Dendritic cell treated with granulocyte-macrophage colony-stimulating factor and Interleukin-4, amounts not matched to agents 40 ng/mL and 50 ng/mL, for 4 days (primary cell): Measurements from ENCODE around the gene PCDHA8.
"Not testable (repeated sequence)": the region's sequence is repeated elsewhere in the genome, so short reads cannot be mapped to it uniquely, and the experiment has no call there.

Experiments used
- H3K27ac Mint-ChIP-seq: one replicate; pipeline ENCODE4 v1.8.0; 2022; ENCODE audit warnings: mild to moderate bottlenecking, mixed read lengths
- H3K27me3 Mint-ChIP-seq: one replicate; pipeline ENCODE4 v1.8.0; 2022; ENCODE audit warnings: mild to moderate bottlenecking, mixed read lengths
- H3K36me3 Mint-ChIP-seq: one replicate; pipeline ENCODE4 v1.8.0; 2022; ENCODE audit warnings: low read depth, mixed read lengths
- H3K4me1 Mint-ChIP-seq: one replicate; pipeline ENCODE4 v1.8.0; 2022; ENCODE audit warnings: low read depth, mixed read lengths
- H3K4me3 Mint-ChIP-seq: one replicate; pipeline ENCODE4 v1.8.0; 2022; ENCODE audit warnings: mild to moderate bottlenecking, moderate library complexity, mixed read lengths
- H3K9me3 Mint-ChIP-seq: one replicate; pipeline ENCODE4 v1.8.0; 2022; ENCODE audit warnings: mixed read lengths
- intact Hi-C: fragments of 100-400 bp; cut with micrococcal nuclease; formaldehyde crosslinking; loops from one replicate; pipeline ENCODE4 v1.15.0; 2022

The PCDHA8 gene

DNA sequence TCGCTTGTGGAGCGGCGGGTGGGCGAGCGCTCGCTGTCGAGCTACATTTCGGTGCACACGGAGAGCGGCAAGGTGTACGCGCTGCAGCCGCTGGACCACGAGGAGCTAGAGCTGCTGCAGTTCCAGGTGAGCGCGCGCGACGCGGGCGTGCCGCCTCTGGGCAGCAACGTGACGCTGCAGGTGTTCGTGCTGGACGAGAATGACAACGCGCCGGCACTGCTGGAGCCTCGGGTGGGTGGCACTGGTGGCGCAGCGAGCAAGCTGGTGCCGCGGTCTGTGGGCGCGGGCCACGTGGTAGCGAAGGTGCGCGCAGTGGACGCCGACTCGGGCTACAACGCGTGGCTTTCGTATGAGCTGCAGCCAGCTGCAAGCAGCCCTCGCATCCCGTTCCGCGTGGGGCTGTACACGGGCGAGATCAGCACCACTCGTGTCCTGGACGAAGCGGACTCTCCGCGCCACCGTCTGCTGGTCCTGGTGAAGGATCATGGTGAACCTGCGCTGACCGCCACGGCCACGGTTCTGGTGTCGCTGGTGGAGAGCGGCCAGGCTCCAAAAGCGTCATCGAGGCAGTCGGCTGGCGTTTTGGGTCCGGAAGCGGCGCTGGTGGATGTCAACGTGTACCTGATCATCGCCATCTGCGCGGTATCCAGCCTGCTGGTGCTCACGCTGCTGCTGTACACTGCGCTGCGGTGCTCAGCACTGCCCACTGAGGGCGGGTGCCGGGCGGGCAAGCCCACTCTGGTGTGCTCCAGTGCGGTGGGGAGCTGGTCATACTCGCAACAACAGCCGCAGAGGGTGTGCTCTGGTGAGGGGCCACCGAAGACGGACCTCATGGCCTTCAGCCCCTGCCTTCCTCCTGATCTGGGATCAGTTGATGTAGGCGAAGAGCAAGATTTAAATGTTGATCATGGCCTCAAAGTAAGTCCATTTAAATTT is 2.1 kb downstream of the PCDHA8 start:
- Mint-ChIP-seq H3K4me3 (no peak overlapping the region), H3K36me3 (no peaks in the 10 kb centered on the region), H3K27ac (no peak overlapping the region), H3K9me3 (peaks cover 50% of the 10 kb centered on the region), H3K4me1 (no peaks in the 10 kb centered on the region), H3K27me3 (peaks cover 16% of the 10 kb centered on the region)
- intact Hi-C loops: no loop called here

DNA sequence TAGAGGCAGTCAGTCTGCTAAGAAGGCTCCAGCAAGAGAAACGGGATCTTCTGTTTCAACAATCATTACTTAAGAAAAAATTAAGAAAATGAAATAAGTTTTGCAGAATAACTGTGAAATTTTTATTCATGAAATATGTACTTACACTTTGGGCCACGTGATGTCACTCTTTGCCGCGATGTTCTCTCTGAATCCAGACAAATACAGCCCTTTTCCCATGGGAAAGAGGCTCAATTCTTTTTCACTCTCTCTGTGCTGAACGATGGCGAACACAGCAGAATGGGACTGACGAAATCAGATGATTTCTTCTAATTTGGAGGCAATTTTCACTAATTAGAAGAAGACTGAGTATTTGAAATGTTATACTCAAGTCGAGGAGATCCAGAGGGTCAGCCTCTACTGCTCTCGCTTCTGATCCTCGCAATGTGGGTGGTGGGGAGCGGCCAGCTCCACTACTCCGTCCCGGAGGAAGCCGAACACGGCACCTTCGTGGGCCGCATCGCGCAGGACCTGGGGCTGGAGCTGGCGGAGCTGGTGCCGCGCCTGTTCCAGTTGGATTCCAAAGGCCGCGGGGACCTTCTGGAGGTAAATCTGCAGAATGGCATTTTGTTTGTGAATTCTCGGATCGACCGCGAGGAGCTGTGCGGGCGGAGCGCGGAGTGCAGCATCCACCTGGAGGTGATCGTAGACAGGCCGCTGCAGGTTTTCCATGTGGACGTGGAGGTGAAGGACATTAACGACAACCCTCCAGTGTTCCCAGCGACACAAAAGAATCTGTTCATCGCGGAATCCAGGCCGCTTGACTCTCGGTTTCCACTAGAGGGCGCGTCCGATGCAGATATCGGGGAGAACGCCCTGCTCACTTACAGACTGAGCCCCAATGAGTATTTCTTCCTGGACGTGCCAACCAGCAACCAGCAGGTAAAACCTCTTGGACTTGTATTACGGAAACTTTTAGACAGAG is 7.4 kb downstream of the PCDHA8 start, which contains the start of gene PCDHA9:
TSS of gene PCDHA9 (plus strand) at position 244 of the 964 bp plus-strand sequence. CDS start at position 358, 114 bp downstream.
- H3K36me3 Mint-ChIP-seq, H3K4me3 Mint-ChIP-seq, H3K4me1 Mint-ChIP-seq, H3K27ac Mint-ChIP-seq, intact Hi-C loops: not testable (repeated sequence)
- Mint-ChIP-seq H3K9me3 (peaks cover 30% of the 10 kb centered on the region), H3K27me3 (peaks cover 15% of the 10 kb centered on the region)

DNA sequence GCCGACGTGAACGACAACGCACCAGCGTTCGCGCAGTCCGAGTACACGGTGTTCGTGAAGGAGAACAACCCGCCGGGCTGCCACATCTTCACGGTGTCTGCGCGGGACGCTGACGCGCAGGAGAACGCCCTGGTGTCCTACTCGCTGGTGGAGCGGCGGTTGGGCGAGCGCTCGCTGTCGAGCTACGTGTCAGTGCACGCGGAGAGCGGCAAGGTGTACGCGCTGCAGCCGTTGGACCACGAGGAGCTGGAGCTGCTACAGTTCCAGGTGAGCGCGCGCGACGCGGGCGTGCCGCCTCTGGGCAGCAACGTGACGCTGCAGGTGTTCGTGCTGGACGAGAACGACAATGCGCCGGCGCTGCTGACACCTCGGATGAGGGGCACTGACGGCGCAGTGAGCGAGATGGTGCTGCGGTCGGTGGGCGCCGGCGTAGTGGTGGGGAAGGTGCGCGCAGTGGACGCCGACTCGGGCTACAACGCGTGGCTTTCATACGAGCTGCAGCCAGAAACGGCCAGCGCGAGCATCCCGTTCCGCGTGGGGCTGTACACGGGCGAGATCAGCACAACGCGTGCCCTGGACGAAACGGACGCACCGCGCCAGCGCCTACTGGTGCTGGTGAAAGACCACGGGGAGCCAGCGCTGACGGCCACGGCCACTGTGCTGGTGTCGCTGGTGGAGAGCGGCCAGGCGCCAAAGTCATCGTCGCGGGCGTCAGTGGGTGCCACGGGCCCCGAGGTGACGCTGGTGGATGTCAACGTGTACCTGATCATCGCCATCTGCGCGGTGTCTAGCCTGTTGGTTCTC is 9.0 kb downstream of the PCDHA8 start:
- intact Hi-C loops, H3K4me1 Mint-ChIP-seq, H3K4me3 Mint-ChIP-seq, H3K27ac Mint-ChIP-seq, H3K36me3 Mint-ChIP-seq: not testable (repeated sequence)
- H3K9me3 Mint-ChIP-seq: peaks cover 30% of the 10 kb centered on the region
- peaks cover 15% of the 10 kb centered on the region for H3K27me3 Mint-ChIP-seq

- intact Hi-C loops: no loop called here
- Mint-ChIP-seq H3K36me3 (no peaks in the 10 kb centered on the region), H3K4me3 (no peak within 1 kb of the TSS), H3K4me1 (no peaks in the 10 kb centered on the region), H3K9me3 (peaks cover 41% of the 10 kb centered on the region), H3K27me3 (peaks cover 22% of the 10 kb centered on the region), H3K27ac (no peak within 1 kb of the TSS)
Measured at GRCh38 chr5:140855772-140856674, 15.0 kb downstream of the PCDHA8 start, which contains the start of gene PCDHA10. Gene PCDHA10 (plus strand): TSS chr5:140855897. CDS start chr5:140856049, 152 bp downstream.

DNA sequence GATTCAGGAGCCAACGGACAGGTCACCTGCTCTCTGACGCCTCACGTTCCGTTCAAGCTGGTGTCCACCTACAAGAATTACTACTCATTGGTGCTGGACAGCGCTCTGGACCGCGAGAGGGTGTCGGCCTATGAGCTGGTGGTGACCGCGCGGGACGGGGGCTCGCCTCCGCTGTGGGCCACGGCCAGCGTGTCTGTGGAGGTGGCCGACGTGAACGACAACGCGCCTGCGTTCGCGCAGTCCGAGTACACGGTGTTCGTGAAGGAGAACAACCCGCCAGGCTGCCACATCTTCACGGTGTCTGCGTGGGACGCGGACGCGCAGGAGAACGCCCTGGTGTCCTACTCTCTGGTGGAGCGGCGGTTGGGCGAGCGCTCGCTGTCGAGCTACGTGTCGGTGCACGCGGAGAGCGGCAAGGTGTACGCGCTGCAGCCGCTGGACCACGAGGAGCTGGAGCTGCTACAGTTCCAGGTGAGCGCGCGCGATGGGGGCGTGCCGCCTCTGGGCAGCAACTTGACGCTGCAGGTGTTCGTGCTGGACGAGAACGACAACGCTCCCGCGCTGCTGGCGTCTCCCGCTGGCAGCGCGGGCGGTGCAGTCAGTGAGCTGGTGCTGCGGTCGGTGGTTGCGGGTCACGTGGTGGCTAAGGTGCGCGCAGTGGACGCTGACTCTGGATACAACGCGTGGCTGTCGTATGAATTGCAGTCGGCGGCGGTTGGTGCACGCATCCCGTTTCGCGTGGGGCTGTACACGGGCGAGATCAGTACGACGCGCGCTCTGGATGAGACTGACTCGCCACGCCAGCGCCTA is 16.4 kb downstream of the PCDHA8 start:
- intact Hi-C loops: no loop called here

DNA sequence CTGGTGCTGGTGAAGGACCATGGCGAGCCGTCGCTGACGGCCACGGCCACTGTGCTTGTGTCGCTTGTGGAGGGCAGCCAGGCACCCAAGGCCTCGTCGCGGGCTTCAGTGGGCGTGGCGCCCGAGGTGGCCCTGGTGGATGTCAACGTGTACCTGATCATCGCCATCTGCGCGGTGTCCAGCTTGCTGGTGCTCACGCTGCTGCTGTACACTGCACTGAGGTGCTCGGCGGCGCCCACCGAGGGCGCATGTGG is 16.9 kb downstream of the PCDHA8 start:
- H3K9me3 Mint-ChIP-seq: peaks cover 60% of the 10 kb centered on the region
- H3K36me3 Mint-ChIP-seq: no peaks in the 10 kb centered on the region
- H3K4me1 Mint-ChIP-seq: no peaks in the 10 kb centered on the region
- H3K4me3 Mint-ChIP-seq: no peak overlapping the region
- peaks cover 27% of the 10 kb centered on the region for H3K27me3 Mint-ChIP-seq
- no peak overlapping the region for H3K27ac Mint-ChIP-seq
- intact Hi-C loops: no loop called here

More for the DNA sequence above, 16.4 kb downstream of the PCDHA8 start:
- Mint-ChIP-seq H3K36me3 (no peaks in the 10 kb centered on the region), H3K27ac (no peak overlapping the region), H3K9me3 (peaks cover 54% of the 10 kb centered on the region), H3K27me3 (peaks cover 24% of the 10 kb centered on the region), H3K4me1 (no peaks in the 10 kb centered on the region), H3K4me3 (no peak overlapping the region)

GRCh38 chr5:140862441-140863295 is 21.7 kb downstream of the PCDHA8 start:
- no peak overlapping the region for H3K27ac Mint-ChIP-seq
- no peaks in the 10 kb centered on the region for H3K4me1 Mint-ChIP-seq
- peaks cover 42% of the 10 kb centered on the region for H3K9me3 Mint-ChIP-seq
- peaks cover 8% of the 10 kb centered on the region for H3K27me3 Mint-ChIP-seq
- H3K36me3 Mint-ChIP-seq: no peaks in the 10 kb centered on the region
- intact Hi-C loops: no loop called here
- H3K4me3 Mint-ChIP-seq: no peak overlapping the region

GRCh38 chr5:140868721-140869554 is 28.0 kb downstream of the PCDHA8 start, which contains the start of gene PCDHA11:
Gene PCDHA11 (plus strand): TSS chr5:140868957. CDS start chr5:140869104, 147 bp downstream.
- Mint-ChIP-seq H3K27ac (no peak within 1 kb of the TSS), H3K9me3 (peaks cover 29% of the 10 kb centered on the region), H3K36me3 (no peaks in the 10 kb centered on the region), H3K27me3 (peaks cover 18% of the 10 kb centered on the region), H3K4me1 (no peaks in the 10 kb centered on the region), H3K4me3 (no peak within 1 kb of the TSS)
- intact Hi-C loops: no loop called here

- no peak overlapping the region for H3K4me3 Mint-ChIP-seq
- peaks cover 18% of the 10 kb centered on the region for H3K27me3 Mint-ChIP-seq
Measured at GRCh38 chr5:140869555-140869886, 28.5 kb downstream of the PCDHA8 start.

GRCh38 chr5:140870221-140871201 is 29.5 kb downstream of the PCDHA8 start:
- no peaks in the 10 kb centered on the region for H3K4me1 Mint-ChIP-seq
- peaks cover 22% of the 10 kb centered on the region for H3K27me3 Mint-ChIP-seq
- no peak overlapping the region for H3K27ac Mint-ChIP-seq
- no peak overlapping the region for H3K4me3 Mint-ChIP-seq
- peaks cover 35% of the 10 kb centered on the region for H3K9me3 Mint-ChIP-seq
- H3K36me3 Mint-ChIP-seq: no peaks in the 10 kb centered on the region
- intact Hi-C loops: no loop called here

More at GRCh38 chr5:140869555-140869886, 28.5 kb downstream of the PCDHA8 start:
- Mint-ChIP-seq H3K27ac (no peak overlapping the region), H3K9me3 (peaks cover 29% of the 10 kb centered on the region), H3K36me3 (no peaks in the 10 kb centered on the region), H3K4me1 (no peaks in the 10 kb centered on the region)
- intact Hi-C loops: no loop called here
